Loucy (cell line): ENCODE measurements around the gene KCNT1.

ENCODE experiments used
- CTCF ChIP-seq: fragments of 200-600 bp; sonication (generic); conservative IDR thresholded peaks from 2 replicates; pipeline ENCODE4 v1.5.1; 2014; ENCODE audit warnings: mild to moderate bottlenecking, antibody characterized with exemption, low read length
- EZH2phosphoT487 ChIP-seq: fragments of 200-600 bp; IDR thresholded peaks from 2 replicates; pipeline ENCODE4 v1.6.1; 2018; ENCODE audit warnings: antibody characterized with exemption, mild to moderate bottlenecking, moderate library complexity, borderline replicate concordance

- TF ChIP-seq CTCF: no peak
- TF ChIP-seq EZH2phosphoT487: no peak
These were observed 107.2 kb downstream of the KCNT1 start for GRCh38 chr9:135809166-135809565.
